Activated T-helper 1 cell treated with anti-CD3 and anti-CD28 coated beads, Interleukin-12 subunit alpha, Interleukin-12 subunit beta, Interleukin-2, Interleukin-4 antibody, amounts not matched to agents 30 ng/mL and 10 ng/mL and 1 ng/mL, durations not matched to agents 14 hours and 24 hours and 36 hours (primary cell): ENCODE data around the gene CLEC14A. TPM values are rescaled to one million over a fixed set of nuclear protein-coding genes. Genes with fewer than 3 reads are reported as not detected.

Experiments
- DNase-seq: peaks from one replicate; pipeline ENCODE4 v3.0.0; 2021; ENCODE audit warnings: low spot score
- H3K27ac Mint-ChIP-seq: one replicate; pipeline ENCODE4 v1.8.0; 2021; ENCODE audit warnings: mild to moderate bottlenecking, mixed read lengths
- H3K27me3 Mint-ChIP-seq: one replicate; pipeline ENCODE4 v1.8.0; 2022; ENCODE audit warnings: mild to moderate bottlenecking, moderate library complexity, mixed read lengths; ENCODE audit not compliant: insufficient read depth
- H3K36me3 Mint-ChIP-seq: one replicate; pipeline ENCODE4 v1.8.0; 2021; ENCODE audit warnings: low read depth, mixed read lengths
- H3K4me1 Mint-ChIP-seq: one replicate; pipeline ENCODE4 v1.8.0; 2021; ENCODE audit warnings: low read depth, mixed read lengths
- H3K4me3 Mint-ChIP-seq: one replicate; pipeline ENCODE4 v1.8.0; 2021; ENCODE audit warnings: mild to moderate bottlenecking, moderate library complexity, mixed read lengths
- H3K9me3 Mint-ChIP-seq: one replicate; pipeline ENCODE4 v1.8.0; 2021; ENCODE audit warnings: mixed read lengths
- intact Hi-C: fragments of 100-400 bp; cut with micrococcal nuclease; formaldehyde crosslinking; loops from one replicate; pipeline ENCODE4 v1.15.1; 2024
- total RNA-seq: library from RNA; stranded (reverse); gene quantifications from 2 replicates; pipeline ENCODE4 v1.2.3, GENCODE V29; 2022

CLEC14A gene, protein sequence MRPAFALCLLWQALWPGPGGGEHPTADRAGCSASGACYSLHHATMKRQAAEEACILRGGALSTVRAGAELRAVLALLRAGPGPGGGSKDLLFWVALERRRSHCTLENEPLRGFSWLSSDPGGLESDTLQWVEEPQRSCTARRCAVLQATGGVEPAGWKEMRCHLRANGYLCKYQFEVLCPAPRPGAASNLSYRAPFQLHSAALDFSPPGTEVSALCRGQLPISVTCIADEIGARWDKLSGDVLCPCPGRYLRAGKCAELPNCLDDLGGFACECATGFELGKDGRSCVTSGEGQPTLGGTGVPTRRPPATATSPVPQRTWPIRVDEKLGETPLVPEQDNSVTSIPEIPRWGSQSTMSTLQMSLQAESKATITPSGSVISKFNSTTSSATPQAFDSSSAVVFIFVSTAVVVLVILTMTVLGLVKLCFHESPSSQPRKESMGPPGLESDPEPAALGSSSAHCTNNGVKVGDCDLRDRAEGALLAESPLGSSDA
- total RNA-seq = not detected in 2 replicates

DNA sequence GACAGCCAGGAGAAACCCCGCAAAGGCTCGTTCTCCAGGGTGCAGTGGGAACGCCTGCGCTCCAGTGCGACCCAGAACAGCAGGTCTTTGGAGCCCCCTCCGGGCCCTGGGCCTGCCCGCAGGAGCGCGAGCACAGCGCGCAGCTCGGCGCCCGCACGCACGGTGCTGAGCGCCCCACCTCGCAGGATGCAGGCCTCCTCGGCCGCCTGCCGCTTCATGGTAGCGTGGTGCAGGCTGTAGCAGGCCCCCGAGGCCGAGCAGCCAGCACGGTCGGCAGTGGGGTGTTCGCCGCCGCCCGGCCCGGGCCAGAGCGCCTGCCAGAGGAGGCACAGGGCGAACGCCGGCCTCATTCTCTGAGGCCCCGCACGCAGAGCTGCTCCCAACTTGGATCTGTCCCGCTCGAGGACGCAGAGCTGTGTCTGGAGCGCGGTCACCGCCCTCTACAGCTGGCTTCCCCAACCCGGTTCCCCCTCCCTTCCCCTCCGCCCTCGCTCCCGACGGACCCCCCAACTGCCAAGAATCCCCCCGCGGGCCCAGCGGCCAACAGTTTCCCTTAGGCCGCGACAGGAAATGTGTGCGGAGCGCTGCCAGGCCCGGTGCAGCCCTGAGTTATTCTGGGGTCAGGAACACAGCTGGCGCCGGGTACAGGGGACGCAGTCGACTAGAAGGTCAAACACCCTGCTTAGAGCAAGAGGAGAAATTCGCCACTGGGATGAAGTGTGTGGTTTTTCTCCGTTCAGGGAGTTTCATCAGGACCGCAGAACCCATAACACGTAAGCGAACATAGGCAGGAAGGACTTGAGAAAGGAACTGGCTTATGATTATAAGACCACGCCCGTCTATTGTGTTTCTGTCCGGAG, at the start of gene CLEC14A:
Gene CLEC14A, minus strand, starts transcription at position 421 of the 860 bp plus-strand sequence. Its CDS starts 71 bp downstream, at position 350.
- Mint-ChIP-seq H3K36me3 (no peaks in the 10 kb centered on the region), H3K4me3 (peak within 1 kb of the TSS; percentile 56), H3K27me3 (peaks cover 33% of the 10 kb centered on the region), H3K9me3 (no peaks in the 10 kb centered on the region), H3K27ac (no peak within 1 kb of the TSS), H3K4me1 (peaks cover 10% of the 10 kb centered on the region)
- DNase-seq = no peak
- intact Hi-C loops = loop anchor here (5.0 kb wide), 2 partner anchors 44 to 664 kb away; no protein-coding TSS in a partner anchor

DNA sequence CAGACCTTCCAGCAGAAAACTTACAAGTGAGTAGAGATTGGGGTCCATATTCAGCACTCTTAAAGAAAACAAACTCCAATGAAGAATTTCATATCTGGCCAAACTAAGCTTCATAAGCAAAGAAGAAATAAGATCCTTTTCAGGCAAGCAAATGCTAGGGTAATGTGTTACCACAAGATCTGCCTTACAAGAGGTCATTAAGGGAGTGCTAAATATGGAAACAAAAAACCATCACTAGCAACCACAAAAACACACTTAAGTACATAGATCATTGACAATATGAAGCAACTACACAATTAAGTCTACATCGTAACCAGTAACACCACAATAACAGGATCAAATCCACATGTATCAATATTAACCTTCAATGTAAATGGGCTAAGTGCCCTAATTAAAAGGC, 47.1 kb upstream of the CLEC14A start:
- H3K9me3 Mint-ChIP-seq = no peaks in the 10 kb centered on the region
- intact Hi-C loops = no loop called here
- H3K36me3 Mint-ChIP-seq = no peaks in the 10 kb centered on the region
- H3K4me1 Mint-ChIP-seq = no peaks in the 10 kb centered on the region
- no peak for DNase-seq
- no peaks in the 10 kb centered on the region for H3K27me3 Mint-ChIP-seq
- no peak overlapping the region for H3K27ac Mint-ChIP-seq
- H3K4me3 Mint-ChIP-seq = no peak overlapping the region

DNA sequence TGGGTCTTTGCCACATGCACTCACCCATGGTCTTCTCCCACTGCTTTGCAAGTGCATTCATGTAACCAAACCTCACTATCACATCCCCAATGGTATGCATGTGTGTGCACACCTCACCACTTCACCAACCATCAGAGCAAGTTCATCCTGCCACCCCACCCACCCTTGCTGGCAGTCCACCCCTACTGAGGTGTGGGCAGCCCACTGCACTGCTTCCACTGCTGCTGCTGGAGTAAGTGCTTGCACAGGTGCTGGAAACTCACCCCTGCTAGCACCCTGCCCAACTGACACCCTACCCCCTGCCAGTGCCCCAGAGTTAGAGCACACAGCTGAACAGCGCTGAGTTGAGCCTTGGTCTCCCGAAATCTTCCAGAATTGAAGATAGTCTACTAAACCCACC, 46.1 kb upstream of the CLEC14A start:
- Mint-ChIP-seq H3K4me3 (no peak overlapping the region), H3K27ac (no peak overlapping the region), H3K36me3 (no peaks in the 10 kb centered on the region), H3K4me1 (no peaks in the 10 kb centered on the region), H3K9me3 (no peaks in the 10 kb centered on the region), H3K27me3 (no peaks in the 10 kb centered on the region)
- intact Hi-C loops = no loop called here
- DNase-seq = no peak

DNA sequence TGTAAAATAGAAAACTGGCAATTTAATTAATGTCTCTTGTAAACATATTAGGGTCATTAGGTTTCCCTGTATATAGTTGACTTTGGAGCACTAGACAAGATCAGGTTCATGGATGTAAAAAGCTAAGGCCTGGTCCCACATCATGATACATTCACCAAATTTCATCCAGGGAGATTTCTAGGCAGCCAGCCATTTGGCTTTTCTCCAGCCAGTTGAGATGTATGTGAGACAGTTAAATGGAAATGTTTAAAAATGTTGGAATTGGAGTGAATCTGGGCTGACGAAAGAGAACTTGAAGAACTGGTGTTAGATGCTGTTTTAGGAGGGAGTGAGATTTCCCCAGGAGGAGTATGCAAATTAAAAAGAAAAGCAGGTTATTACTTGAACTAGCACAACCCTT, 41.8 kb upstream of the CLEC14A start:
- no peaks in the 10 kb centered on the region for H3K9me3 Mint-ChIP-seq
- intact Hi-C loops = no loop called here
- H3K27ac Mint-ChIP-seq = no peak overlapping the region
- no peak for DNase-seq
- H3K36me3 Mint-ChIP-seq = no peaks in the 10 kb centered on the region
- no peak overlapping the region for H3K4me3 Mint-ChIP-seq
- H3K4me1 Mint-ChIP-seq = no peaks in the 10 kb centered on the region
- no peaks in the 10 kb centered on the region for H3K27me3 Mint-ChIP-seq

DNA sequence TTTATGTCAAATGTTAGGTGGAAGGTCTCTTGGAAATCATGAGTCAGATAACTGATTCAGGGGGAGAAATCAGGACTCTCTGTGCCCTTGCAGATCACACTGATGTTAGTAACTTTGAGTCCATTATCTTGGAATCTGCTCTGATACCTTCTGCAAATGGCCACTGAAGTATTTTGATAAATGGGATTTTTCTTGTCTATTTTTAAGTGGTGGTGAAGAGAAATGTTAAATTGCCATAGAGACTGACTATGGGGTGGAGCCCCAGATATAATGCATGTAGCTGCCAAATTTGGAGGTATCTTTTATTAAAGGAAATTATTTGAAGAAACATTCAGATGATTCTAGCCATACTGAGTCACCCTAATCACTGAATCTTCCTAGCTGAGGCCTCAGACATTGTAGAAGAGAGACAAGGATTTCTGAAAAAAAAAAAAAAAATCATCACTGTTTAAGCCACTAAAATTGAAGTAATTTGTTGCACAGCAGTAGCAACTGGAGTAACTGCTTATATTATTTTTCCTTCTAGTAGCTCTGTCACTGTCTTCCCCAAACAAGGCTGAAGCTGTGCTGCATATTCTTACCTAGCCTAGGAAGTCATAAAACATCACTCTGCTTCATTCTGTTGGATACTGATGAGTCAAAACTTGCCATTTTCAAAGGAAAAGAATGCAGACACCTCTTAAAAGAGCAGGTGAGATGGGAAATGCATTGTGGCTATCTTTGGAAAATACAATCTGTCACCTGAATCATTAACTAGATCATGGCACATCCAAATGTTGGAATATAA, 36.0 kb upstream of the CLEC14A start:
- Mint-ChIP-seq H3K4me1 (no peaks in the 10 kb centered on the region), H3K27me3 (no peaks in the 10 kb centered on the region), H3K36me3 (no peaks in the 10 kb centered on the region), H3K4me3 (no peak overlapping the region), H3K27ac (no peak overlapping the region), H3K9me3 (no peaks in the 10 kb centered on the region)
- intact Hi-C loops = no loop called here
- DNase-seq = no peak

DNA sequence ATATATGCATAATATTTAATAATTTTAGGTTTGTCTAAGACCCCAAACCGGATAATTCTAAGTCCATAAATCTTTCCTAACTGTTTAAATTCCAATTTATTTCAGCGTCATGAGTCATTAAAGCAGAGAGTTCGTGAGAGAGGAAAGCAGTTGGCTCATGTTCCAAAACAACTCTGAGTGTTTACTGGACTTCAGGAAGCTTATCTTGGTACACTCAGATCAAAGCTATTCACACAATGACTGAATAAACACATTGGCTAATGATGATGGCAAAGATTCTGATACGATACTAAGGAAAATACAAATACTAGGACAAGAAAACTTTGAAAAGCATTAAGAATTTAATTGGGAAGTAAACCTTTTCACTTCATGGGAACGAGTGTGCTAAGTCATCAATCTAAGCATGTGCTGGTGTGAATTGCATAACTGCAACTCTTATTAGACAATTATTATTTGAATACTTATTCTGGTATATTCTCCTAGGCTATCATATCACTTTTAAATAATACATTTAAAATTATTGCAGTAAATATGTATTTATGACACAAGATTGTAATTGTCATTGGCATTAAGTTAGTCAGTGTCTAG, 34.8 kb upstream of the CLEC14A start:
- DNase-seq = no peak
- no peaks in the 10 kb centered on the region for H3K36me3 Mint-ChIP-seq
- no peak overlapping the region for H3K27ac Mint-ChIP-seq
- no peak overlapping the region for H3K4me3 Mint-ChIP-seq
- no peaks in the 10 kb centered on the region for H3K27me3 Mint-ChIP-seq
- H3K9me3 Mint-ChIP-seq = no peaks in the 10 kb centered on the region
- no peaks in the 10 kb centered on the region for H3K4me1 Mint-ChIP-seq
- intact Hi-C loops = no loop called here

DNA sequence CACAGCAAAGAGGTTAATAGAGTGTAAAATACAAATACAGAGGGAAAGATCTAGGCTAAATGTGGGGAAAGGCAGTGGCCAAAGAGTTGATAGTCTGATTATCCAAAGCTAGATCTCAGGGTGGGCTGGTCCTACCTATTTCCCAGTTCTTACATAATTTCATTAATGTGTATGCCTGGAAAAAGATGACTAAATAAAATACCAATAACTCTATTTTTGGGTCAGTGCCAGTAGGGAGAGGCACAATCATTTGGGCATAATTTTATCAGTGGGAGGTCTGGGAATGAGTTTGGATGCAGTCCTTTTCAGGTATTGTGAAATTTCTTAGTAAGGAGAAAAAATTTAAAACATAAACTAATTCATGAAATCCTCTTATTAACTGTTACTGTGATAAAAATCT, 30.6 kb upstream of the CLEC14A start:
- DNase-seq = no peak
- Mint-ChIP-seq H3K36me3 (no peaks in the 10 kb centered on the region), H3K4me3 (no peak overlapping the region), H3K9me3 (no peaks in the 10 kb centered on the region), H3K27me3 (no peaks in the 10 kb centered on the region), H3K27ac (no peak overlapping the region), H3K4me1 (no peaks in the 10 kb centered on the region)
- intact Hi-C loops = no loop called here

DNA sequence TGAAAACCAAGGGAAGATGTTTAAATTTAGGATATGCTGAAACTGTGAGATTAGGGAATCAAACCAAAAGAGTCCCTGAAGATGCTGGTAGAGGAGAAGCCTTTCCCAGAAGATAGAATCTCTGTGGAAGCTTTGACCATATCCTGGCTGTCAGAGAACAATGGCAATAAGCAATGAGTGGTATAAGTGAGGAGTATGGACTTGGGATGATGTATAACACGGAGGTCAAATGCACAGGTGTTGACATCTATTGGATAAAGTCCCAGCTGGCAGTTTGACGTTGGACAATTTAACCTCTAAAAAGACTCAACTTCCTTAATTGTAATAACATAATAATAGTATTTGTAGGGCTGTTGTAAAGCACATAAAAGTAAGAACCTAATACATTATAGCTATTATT, 30.1 kb upstream of the CLEC14A start:
- Mint-ChIP-seq H3K4me3 (no peak overlapping the region), H3K27ac (no peak overlapping the region), H3K9me3 (no peaks in the 10 kb centered on the region), H3K27me3 (no peaks in the 10 kb centered on the region), H3K36me3 (no peaks in the 10 kb centered on the region), H3K4me1 (no peaks in the 10 kb centered on the region)
- intact Hi-C loops = no loop called here
- no peak for DNase-seq

DNA sequence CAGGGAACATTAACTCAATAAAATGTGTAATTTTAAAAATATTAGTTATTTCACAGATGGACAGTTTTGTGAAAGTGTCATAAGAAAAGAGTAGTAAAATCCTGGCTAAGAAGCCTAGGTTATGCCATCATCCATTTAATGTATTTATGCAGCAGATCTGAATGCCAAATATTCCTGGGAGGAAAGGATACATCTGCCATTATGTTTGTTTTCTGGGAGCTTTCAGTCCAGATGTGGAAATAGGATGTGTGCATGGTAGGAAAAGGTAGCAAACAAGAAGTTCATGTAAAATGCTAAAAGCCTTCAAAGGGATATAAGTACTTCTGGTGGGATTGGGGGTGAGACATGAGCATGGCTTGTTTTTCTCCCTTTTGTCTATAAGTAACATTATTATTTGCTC, 27.0 kb upstream of the CLEC14A start:
- Mint-ChIP-seq H3K27ac (no peak overlapping the region), H3K27me3 (no peaks in the 10 kb centered on the region), H3K36me3 (no peaks in the 10 kb centered on the region), H3K4me1 (no peaks in the 10 kb centered on the region), H3K9me3 (no peaks in the 10 kb centered on the region), H3K4me3 (no peak overlapping the region)
- no peak for DNase-seq
- intact Hi-C loops = no loop called here

DNA sequence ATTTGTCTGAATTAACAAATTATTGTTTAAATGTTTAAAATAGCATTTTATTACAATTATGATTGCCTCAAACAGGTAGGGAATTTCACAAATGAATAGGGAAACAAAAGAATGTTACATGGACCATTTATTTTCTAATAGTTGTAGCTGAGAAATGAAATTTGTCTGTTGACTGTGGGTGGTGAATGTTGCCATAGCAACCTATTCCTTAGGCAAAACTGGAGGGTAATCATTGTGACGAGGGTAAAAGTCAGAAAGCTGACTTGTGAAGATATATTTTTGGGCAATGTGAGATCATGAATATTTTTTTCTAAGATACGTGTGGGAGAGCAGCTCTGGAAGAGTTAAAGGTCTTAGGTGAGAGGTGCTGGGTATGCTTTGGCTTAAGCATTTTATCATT, 24.2 kb upstream of the CLEC14A start:
- Mint-ChIP-seq H3K9me3 (no peaks in the 10 kb centered on the region), H3K27me3 (no peaks in the 10 kb centered on the region)
- intact Hi-C loops = no loop called here

DNA sequence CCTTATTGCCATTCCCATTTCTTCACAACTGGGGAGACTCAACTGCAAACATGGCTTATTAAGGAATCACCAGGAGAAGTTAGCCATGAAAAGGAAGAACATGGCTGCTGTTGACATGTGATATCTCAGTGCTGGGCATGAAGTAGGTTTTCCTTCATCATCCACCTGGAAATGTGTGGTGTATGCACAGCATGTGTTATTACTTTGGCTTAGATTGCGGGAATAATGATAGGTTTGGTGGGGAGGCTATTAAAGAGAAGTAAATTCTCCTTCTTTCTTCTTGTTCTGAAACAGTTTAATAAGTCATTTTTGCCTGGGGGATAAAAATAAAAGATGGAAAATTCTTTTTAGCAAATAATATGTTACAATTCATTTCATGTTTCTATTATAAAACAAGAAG, 23.7 kb upstream of the CLEC14A start:
- H3K4me1 Mint-ChIP-seq = no peaks in the 10 kb centered on the region
- H3K4me3 Mint-ChIP-seq = no peak overlapping the region
- H3K9me3 Mint-ChIP-seq = no peaks in the 10 kb centered on the region
- H3K27me3 Mint-ChIP-seq = no peaks in the 10 kb centered on the region
- no peaks in the 10 kb centered on the region for H3K36me3 Mint-ChIP-seq
- H3K27ac Mint-ChIP-seq = no peak overlapping the region
- DNase-seq = no peak
- intact Hi-C loops = no loop called here

More for the DNA sequence above, 24.2 kb upstream of the CLEC14A start:
- no peak for DNase-seq
- Mint-ChIP-seq H3K27ac (no peak overlapping the region), H3K4me1 (no peaks in the 10 kb centered on the region), H3K4me3 (no peak overlapping the region), H3K36me3 (no peaks in the 10 kb centered on the region)

DNA sequence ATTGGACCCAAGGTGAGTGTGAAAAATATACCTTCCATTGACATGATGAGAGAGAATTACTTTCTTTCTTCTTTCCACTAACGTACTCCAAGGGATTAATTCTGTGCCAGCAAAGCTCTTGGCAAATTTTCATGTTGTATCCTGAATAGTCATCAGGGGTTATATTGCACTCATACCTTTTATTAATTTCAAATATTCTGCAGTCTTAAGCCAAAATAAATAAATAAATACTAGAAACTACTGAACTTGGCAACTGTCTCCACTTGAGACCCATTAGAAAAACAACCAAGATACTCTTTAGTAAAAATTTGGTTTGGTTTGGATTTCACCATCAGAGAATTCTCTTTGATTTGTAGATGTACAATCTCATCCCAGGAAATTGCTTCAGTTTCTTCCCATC, 22.1 kb upstream of the CLEC14A start:
- intact Hi-C loops = no loop called here
- H3K27me3 Mint-ChIP-seq = no peaks in the 10 kb centered on the region
- no peak for DNase-seq
- H3K36me3 Mint-ChIP-seq = no peaks in the 10 kb centered on the region
- no peak overlapping the region for H3K4me3 Mint-ChIP-seq
- H3K9me3 Mint-ChIP-seq = no peaks in the 10 kb centered on the region
- no peak overlapping the region for H3K27ac Mint-ChIP-seq
- no peaks in the 10 kb centered on the region for H3K4me1 Mint-ChIP-seq
